HepG2 (cell line): Measurements from ENCODE around the gene PRICKLE3. TPM values are rescaled to one million over a fixed set of nuclear protein-coding genes. Genes with fewer than 3 reads are reported as not detected.

Experiments
- ATAC-seq: fragments of 200-7000 bp; cut with Tn5 transposase; 3 replicates; pipeline ENCODE4 v1.9.1; 2020; ENCODE audit warnings: mild to moderate bottlenecking, moderate library complexity
- BruUV-seq: library from RNA; stranded (reverse); fragments of 400-500 nt; replicated peaks from 2 replicates; lab custom pipeline; 2021; lab: Mats Ljungman, UMichigan
- CTCF ChIA-PET: fragments of 300-600 bp; formaldehyde crosslinking; extraction: SDS; loops from one replicate; lab custom pipeline; 2021; ENCODE audit warnings: low total read pairs, inconsistent platforms, low intra/inter-chr PET ratio; lab: Yijun Ruan, JAX
- POLR2A ChIA-PET: fragments of 350-600 bp; sonication (Branson Sonifier 250); formaldehyde crosslinking; loops from one replicate; lab custom pipeline; 2020; ENCODE audit warnings: antibody characterized with exemption, inconsistent platforms; lab: Yijun Ruan, JAX
- DNase-seq: peaks from one replicate; pipeline ENCODE4 v3.0.0-alpha.2; 2015; ENCODE audit warnings: low spot score
- FAIRE-seq: peaks from 3 replicates; lab custom pipeline; 2011; peaks lifted over from hg19 to GRCh38; lab: Jason Lieb, UNC
- H2AFZ ChIP-seq: one replicate; pipeline ENCODE4 v1.6.1; 2011; ENCODE audit warnings: low read length, inconsistent platforms
- H3K27ac ChIP-seq: fragments of 300-600 bp; 3 replicates; pipeline ENCODE4 v1.8.0; 2011; ENCODE audit warnings: mixed run types, mild to moderate bottlenecking, mixed read lengths, low read length, inconsistent platforms; ENCODE audit not compliant: insufficient read depth; ENCODE audit errors: extremely low read length
- H3K27me3 ChIP-seq, 2 experiments: fragments of 200-600 bp in 1 of 2; 2 replicates in 1 of 2; 3 replicates in 1 of 2; pipeline versions ENCODE4 v1.6.0 to v1.8.0; 2011; ENCODE audit warnings: low read length in 2 of 2, mild to moderate bottlenecking in 2 of 2, moderate library complexity in 2 of 2, inconsistent platforms in 1 of 2; ENCODE audit not compliant: insufficient read depth in 2 of 2, control insufficient read depth in 1 of 2
- H3K36me3 ChIP-seq, 2 experiments: fragments of 200-600 bp in 1 of 2; replicated peaks in 1 of 2; 2 replicates in 1 of 2; 3 replicates in 1 of 2; pipeline versions ENCODE4 v1.5.1 to v1.8.0; 2011; ENCODE audit warnings: low read length in 2 of 2, inconsistent platforms in 1 of 2; ENCODE audit not compliant: insufficient read depth in 2 of 2, control insufficient read depth in 1 of 2
- H3K4me1 ChIP-seq: 2 replicates; pipeline ENCODE4 v1.5.1; 2012; ENCODE audit warnings: low read length, inconsistent platforms; ENCODE audit not compliant: insufficient read depth
- H3K4me2 ChIP-seq: 2 replicates; pipeline ENCODE4 v1.6.0; 2011; ENCODE audit warnings: low read depth, low read length, inconsistent platforms
- H3K4me3 ChIP-seq, 3 experiments: fragments of 200-600 bp in 1 of 3; sonication (generic), shearing (Covaris generic) in 1 of 3; replicated peaks in 1 of 3; 2 replicates each; pipeline ENCODE4 v1.5.1; 2011 to 2016; ENCODE audit warnings: low read length in 3 of 3, inconsistent platforms in 2 of 3, low read depth in 2 of 3, mild to moderate bottlenecking in 2 of 3, control low read depth in 1 of 3, mixed read lengths in 1 of 3; ENCODE audit not compliant: insufficient read depth in 1 of 3
- H3K79me2 ChIP-seq: one replicate; pipeline ENCODE4 v1.6.1; 2011; ENCODE audit warnings: low read length, inconsistent platforms; ENCODE audit not compliant: insufficient read depth
- H3K9ac ChIP-seq: 2 replicates; pipeline ENCODE4 v1.6.0; 2011; ENCODE audit warnings: mild to moderate bottlenecking, low read depth, low read length, inconsistent platforms; ENCODE audit not compliant: insufficient read depth
- H3K9me3 ChIP-seq: 2 replicates; pipeline ENCODE4 v1.5.1; 2012; ENCODE audit warnings: mild to moderate bottlenecking, low read length
- H4K20me1 ChIP-seq: 2 replicates; pipeline ENCODE4 v1.6.0; 2011; ENCODE audit warnings: inconsistent platforms, mild to moderate bottlenecking, low read length, moderate library complexity; ENCODE audit not compliant: insufficient read depth
- ATF1 ChIP-seq: IDR thresholded peaks from 2 replicates; pipeline ENCODE4 v1.6.1; 2016; ENCODE audit warnings: mild to moderate bottlenecking, control low read depth
- BORCS8-MEF2B ChIP-seq: sonication (generic); formaldehyde crosslinking; IDR thresholded peaks from 2 replicates; pipeline ENCODE4 v1.8.0; 2022; ENCODE audit warnings: mild to moderate bottlenecking, missing genetic modification reagents
- CREB3 ChIP-seq: sonication (generic); formaldehyde crosslinking; IDR thresholded peaks from 2 replicates; pipeline ENCODE4 v1.5.0; 2020; ENCODE audit warnings: missing genetic modification reagents
- HINFP ChIP-seq: sonication (generic); formaldehyde crosslinking; IDR thresholded peaks from 2 replicates; pipeline ENCODE4 v1.4.0; 2020; ENCODE audit warnings: low read depth, mild to moderate bottlenecking, missing genetic modification reagents
- HNRNPK ChIP-seq: fragments of 200-400 bp; formaldehyde crosslinking; IDR thresholded peaks from 2 replicates; pipeline ENCODE4 v1.6.1; 2018; ENCODE audit warnings: low read length, low read depth, moderate library complexity, mild to moderate bottlenecking; ENCODE audit not compliant: poor library complexity, severe bottlenecking
- HNRNPL ChIP-seq: fragments of 200-400 bp; formaldehyde crosslinking; IDR thresholded peaks from 2 replicates; pipeline ENCODE4 v1.6.1; 2017; ENCODE audit warnings: mild to moderate bottlenecking, low read depth, low read length
- KDM1A ChIP-seq: IDR thresholded peaks from 2 replicates; pipeline ENCODE4 v1.6.1; 2016; ENCODE audit warnings: missing compliant biosample characterization
- MTA3 ChIP-seq: sonication (generic); formaldehyde crosslinking; IDR thresholded peaks from 2 replicates; pipeline ENCODE4 v1.4.0; 2020; ENCODE audit warnings: missing genetic modification reagents
- PRMT3 ChIP-seq: sonication (generic); formaldehyde crosslinking; IDR thresholded peaks from 2 replicates; pipeline ENCODE4 v1.8.1; 2022; ENCODE audit warnings: low read depth, mild to moderate bottlenecking, moderate library complexity, missing genetic modification reagents, borderline replicate concordance
- SAFB2 ChIP-seq: sonication (generic); formaldehyde crosslinking; IDR thresholded peaks from 2 replicates; pipeline ENCODE4 v1.5.1; 2020; ENCODE audit warnings: missing genetic modification reagents, low read depth, mild to moderate bottlenecking, borderline replicate concordance
- SETDB1 ChIP-seq: sonication (generic); formaldehyde crosslinking; IDR thresholded peaks from 2 replicates; pipeline ENCODE4 v1.5.1; 2020; ENCODE audit warnings: missing genetic modification reagents, mild to moderate bottlenecking, borderline replicate concordance
- ZBTB44 ChIP-seq: sonication (generic); formaldehyde crosslinking; IDR thresholded peaks from 2 replicates; pipeline ENCODE4 v1.4.0; 2020; ENCODE audit warnings: missing genetic modification reagents
- ZMYM2 ChIP-seq: sonication (generic); formaldehyde crosslinking; IDR thresholded peaks from 2 replicates; pipeline ENCODE4 v1.8.0; 2022; ENCODE audit warnings: mild to moderate bottlenecking, missing genetic modification reagents
- ZNF143 ChIP-seq: sonication (generic); formaldehyde crosslinking; IDR thresholded peaks from 2 replicates; pipeline ENCODE4 v1.4.0; 2020; ENCODE audit warnings: missing genetic modification reagents
- ZNF280D ChIP-seq: sonication (generic); formaldehyde crosslinking; IDR thresholded peaks from 2 replicates; pipeline ENCODE4 v1.5.1; 2020; ENCODE audit warnings: mild to moderate bottlenecking, missing genetic modification reagents
- ZNF678 ChIP-seq: sonication (generic); formaldehyde crosslinking; IDR thresholded peaks from 2 replicates; pipeline ENCODE4 v1.4.0; 2020; ENCODE audit warnings: mild to moderate bottlenecking, missing genetic modification reagents
- WGBS: methylation state at CpG from one replicate; pipeline ENCODE4 v1.1.6; 2017; ENCODE audit warnings: low lambda C conversion rate; 5-methylcytosine and 5-hydroxymethylcytosine counted together
- in situ Hi-C: cut with HindIII; loops from 2 replicates; pipeline ENCODE4 v1.10.0; 2017; ENCODE audit warnings: low pct_unique_long_range_greater_than_20kb; ENCODE audit not compliant: extremely low pct_ligation_motif_present
- intact Hi-C: fragments of 100-400 bp; cut with micrococcal nuclease; formaldehyde crosslinking; loops from one replicate; pipeline ENCODE4 v1.10.0; 2022; ENCODE audit not compliant: unreplicated experiment
- polyA plus RNA-seq, 8 experiments: library from polyadenylated mRNA; depleted of rRNA in 3 of 8; stranded (reverse) in 7 of 8; unstranded in 1 of 8; fragments of >200 nt; fragmentation: Illumina TruSeq in 4 of 8; extraction: Trizol in 4 of 8; gene quantifications; 2 replicates each; pipeline versions ENCODE4 v1.2.1 to v1.2.3, GENCODE V29; 2011 to 2016; ENCODE audit warnings: low read depth in 4 of 8, missing spikeins in 1 of 8, mixed read lengths in 1 of 8; ENCODE audit not compliant: insufficient read depth in 1 of 8
- total RNA-seq, 5 experiments: library from RNA; depleted of rRNA; stranded (reverse); fragments of >200 nt; fragmentation: Illumina TruSeq; extraction: Trizol; gene quantifications; 2 replicates each; pipeline ENCODE4 v1.2.3, GENCODE V29; 2016; ENCODE audit warnings: low read depth in 1 of 5

PRICKLE3 gene
- total and polyA plus RNA-seq, 2 of the 13 experiments (the other 11 are each of a cell fraction or from before 2014, with no cell fraction given), result 2.6 TPM

GRCh38 chrX:49199906-49200771, 14.0 kb upstream of the PRICKLE3 start, which contains the start of gene SYP:
Gene SYP, minus strand, starts transcription at chrX:49200193. Its CDS starts 7 bp downstream, at chrX:49200186.
- Histone ChIP-seq H3K4me3 (peak within 1 kb of the TSS in 2 of 3 experiments; percentile 29 to 54; a peak in 4 of 6 replicates), H3K27me3 (no peaks in the 10 kb centered on the region), H3K4me1 (peaks cover 45% of the 10 kb centered on the region), H2AFZ (peak within 1 kb of the TSS; percentile 42), H3K9me3 (no peaks in the 10 kb centered on the region), H3K9ac (peak within 1 kb of the TSS; percentile 46; the same call in 1 of the 2 replicates), H3K27ac (peak within 1 kb of the TSS; percentile 56), H3K4me2 (peak within 1 kb of the TSS; percentile 69), H3K79me2 (no peaks in the 10 kb centered on the region), H4K20me1 (no peaks in the 10 kb centered on the region), H3K36me3 (no peaks in the 10 kb centered on the region)
- DNase-seq, result peak; percentile 73
- peak; percentile 96 for ATAC-seq
- ChIA-PET POLR2A (interaction anchor here (0.7 to 1.4 kb wide), 2 partner anchors 9 to 69 kb away, joined by 5 to 17 read pairs; no protein-coding TSS in a partner anchor), CTCF (no interaction called here)
- FAIRE-seq, result peak; percentile 30
- 0% methylated on average over 11 of the region's 61 CpGs for WGBS
- no TSS peak for BruUV-seq
- intact Hi-C loops (no loop called here), in situ Hi-C loops (no loop called here)
- TF ChIP-seq BORCS8-MEF2B (CRISPR knock-in tag) (peak; percentile 94), SETDB1 (CRISPR knock-in tag) (no peak), ZNF678 (CRISPR knock-in tag) (peak; percentile 57; the same call in 1 of the 2 replicates), CREB3 (CRISPR knock-in tag) (no peak), PRMT3 (CRISPR knock-in tag) (peak; percentile 84; the same call in 1 of the 2 replicates), ZMYM2 (CRISPR knock-in tag) (no peak), ZNF280D (CRISPR knock-in tag) (no peak), ZNF143 (CRISPR knock-in tag) (no peak), HNRNPL (no peak), ATF1 (CRISPR knock-in tag) (no peak), MTA3 (CRISPR knock-in tag) (no peak), ZBTB44 (CRISPR knock-in tag) (peak; percentile 92), HINFP (CRISPR knock-in tag) (peak; percentile 55; the same call in 1 of the 2 replicates), HNRNPK (peak; percentile 79), SAFB2 (CRISPR knock-in tag) (peak; percentile 63; the same call in 1 of the 2 replicates), KDM1A (CRISPR knock-in tag) (no peak)
